SHP77 treated with DMSO at 0.1 percent for 48 hours (cell line): Measurements from ENCODE around the gene PPP3CA.

Experiments
- DNase-seq: peaks from one replicate; lab custom pipeline; 2025; lab: John Stamatoyannopoulos, UW

The PPP3CA gene

DNA sequence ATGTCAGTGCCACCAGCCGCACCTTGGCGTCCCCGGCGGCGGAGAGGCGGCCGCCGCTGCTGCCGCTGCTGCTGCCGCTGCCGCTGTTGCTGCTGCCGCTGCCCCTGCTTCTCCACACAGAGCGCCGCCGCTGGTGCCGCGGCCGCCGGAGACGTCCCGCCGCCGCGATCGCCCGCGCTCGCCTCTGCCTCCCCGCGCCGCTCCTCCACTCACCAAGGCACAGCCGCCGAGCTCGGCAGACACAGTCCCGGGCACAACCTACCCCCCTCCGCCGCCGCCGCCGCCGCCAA, at the start of gene PPP3CA:
Gene PPP3CA (minus strand): TSS at position 260 of the 290 bp plus-strand sequence.
- DNase-seq: no peak

DNA sequence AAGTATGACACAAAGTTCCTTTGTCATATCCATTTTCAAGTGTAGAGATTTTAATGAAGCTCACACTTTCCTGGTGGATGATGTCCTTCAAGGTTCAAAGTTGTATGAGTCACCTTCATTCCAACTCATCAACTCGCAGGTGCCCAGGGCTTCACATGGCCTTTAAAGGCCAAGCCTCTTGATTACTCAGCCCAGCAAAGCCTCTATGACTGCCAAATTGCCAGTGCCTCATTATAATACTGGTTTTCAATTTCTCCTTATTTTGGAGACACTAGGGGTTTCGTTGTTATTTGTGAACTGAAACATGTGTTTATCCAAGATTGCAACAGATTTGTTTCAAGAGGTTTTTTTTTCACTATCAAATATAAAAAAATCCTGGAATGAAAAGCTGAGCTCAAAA, 45.9 kb upstream of the PPP3CA start:
- no peak for DNase-seq

DNA sequence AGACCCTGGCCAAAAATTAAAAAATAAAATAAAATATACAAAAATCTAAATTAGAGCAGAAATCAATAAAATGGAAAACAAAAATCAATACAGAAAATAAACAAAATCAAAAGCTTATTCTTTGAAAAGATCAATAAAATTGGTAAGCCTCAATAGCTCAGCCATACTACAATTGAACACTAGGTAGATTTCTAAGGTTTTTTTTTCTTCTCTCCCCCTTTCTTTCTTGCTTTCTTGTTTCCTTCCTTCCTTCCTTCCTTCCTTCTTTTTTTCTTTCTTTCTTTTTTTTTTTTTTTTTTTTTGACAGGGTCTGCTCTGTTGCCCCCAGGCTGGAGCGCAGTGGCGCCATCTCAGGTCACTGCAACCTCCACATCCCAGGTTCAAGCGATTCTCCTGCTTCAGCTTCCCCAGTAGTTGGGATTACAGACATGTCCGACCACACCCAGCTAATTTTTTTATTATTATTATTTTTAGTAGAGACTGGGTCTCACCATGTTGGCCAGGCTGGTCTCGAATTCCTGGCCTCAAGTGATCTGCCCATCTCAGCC, 23.4 kb upstream of the PPP3CA start:
- no peak for DNase-seq

DNA sequence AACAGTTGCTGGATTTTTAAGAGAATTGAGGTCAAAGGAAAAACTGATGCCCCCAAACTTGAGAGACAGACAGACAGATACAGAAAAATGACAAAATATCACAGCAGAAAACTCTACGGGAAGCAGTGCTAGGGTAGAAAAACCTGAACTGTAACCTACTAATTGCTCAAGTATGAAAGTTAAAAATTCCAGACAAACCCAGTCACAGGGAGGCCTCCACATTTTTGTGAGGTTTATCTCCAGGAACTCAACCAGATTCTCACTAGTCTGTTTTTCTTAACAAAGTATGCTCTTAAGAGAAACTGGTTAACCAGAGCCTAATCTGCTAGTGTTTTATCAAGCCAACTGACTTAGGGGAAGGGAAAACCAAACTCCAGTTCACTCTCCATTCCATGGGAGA, 19.9 kb upstream of the PPP3CA start:
- DNase-seq: no peak

DNA sequence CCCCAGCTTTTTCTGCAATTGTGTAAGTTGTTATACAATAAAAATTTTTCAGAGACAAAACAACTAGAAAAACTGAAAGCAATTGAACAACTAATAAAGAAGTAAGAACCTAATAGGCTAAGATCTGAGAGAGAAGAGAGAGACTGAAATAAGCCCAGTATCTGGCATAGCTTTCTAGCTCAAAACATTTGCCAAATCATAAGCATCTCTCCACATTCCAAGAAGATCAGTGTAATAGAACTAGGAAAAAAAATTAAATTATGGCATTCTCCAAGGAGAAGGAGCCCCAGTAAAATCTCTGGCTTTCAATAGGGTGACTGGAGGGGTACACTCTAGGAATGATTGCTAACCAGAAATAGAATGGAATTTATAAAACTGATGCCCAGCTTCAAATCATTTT, 19.0 kb upstream of the PPP3CA start:
- DNase-seq: no peak

DNA sequence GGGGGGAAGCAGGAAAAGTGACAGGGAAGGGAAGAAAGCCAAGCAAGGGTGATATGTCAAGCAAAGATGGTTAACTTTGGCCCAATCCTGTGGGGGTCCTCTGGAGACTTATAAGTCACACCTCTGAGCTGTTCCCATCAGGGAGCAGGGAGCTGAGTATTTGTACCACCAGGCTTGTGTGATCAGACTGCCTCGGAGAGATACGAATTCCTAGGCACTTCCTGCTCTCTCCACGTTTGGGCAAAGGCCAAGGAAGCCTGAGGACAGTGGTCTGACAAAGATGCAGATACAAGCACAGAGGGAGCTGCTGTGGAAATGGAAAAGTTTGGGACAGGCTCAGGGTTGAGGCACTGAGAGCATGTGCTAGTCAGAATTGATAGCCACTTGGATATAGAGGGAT, 10.4 kb upstream of the PPP3CA start:
- DNase-seq: no peak

DNA sequence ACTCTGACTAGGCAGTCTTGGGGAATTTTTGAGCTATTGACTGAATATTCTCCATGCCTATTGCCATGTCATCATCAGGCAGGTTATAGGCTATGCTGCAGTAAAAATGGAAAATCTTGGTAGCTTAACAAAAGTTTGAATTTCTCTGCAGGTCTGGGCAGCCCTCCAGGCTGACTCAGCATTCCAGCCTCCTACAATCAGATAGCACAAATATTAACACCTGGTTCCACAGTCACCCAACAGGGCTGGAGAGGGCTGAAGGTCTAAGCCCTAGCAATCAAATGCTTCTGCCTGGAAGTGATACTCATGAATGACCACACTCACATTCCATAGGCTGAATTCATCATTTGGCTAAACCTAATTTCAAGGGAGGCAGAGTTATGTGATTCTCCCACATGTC, 9.6 kb upstream of the PPP3CA start:
- DNase-seq: no peak

DNA sequence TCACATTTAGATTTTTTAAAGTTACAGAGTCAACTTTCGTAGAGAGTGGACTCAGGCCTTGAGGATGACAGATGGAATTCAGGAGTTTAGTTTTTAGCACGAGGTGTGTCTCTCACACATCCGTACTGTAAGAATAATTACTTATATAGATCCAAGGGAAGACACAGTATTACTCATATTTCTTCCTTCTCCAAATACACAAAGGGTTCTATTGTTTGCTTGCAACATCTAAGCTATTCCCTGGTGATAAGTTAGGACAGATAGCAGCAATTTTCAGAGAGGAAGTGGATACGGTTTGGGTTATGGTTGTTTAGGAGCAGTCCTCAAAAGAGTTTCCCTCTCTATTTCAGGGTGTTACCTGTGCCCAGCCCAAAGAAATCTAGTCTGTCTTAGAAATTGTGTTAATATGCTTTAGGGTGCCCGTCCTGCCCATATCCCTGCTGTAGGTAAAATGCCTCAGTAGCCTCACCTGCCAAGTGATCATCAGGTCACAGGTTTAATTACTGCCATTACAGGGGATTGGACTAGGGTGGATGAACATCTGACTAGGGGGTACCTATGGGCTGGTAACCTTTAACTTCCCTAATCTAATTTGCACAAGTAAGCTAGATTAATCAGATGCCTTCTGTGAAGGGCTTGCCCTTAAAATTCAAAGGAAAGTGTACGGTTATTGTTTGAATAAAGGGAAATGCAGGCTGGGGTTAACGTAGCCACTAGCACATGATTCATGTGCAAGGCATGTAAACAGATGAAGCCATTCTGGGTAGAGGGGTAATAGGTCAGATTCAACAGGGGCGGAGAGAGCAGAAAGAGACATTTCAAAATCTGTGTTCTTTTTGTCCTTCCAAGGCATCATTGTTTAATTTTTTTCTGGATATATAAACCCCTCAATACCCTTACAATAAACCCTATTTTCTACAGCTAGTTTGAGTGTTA, 8.7 kb upstream of the PPP3CA start:
- no peak for DNase-seq

DNA sequence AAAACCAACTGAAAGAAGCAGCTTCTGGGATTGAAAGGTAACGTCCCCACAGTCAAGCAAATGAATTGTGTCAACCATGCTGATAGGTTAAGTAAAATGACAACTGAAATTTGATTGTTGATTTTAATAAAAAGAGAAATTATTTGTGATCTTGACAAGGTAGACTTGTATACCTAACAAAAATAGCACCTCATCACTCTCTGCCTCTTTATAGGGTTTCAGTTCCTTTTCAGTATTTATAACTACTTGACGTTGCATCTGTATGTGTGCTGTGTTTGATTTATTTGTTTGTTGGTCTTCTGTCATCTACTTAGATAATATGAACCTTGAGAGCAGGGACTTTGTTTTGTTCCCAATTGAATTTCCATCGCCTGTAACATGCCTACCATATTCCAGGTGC, 7.9 kb upstream of the PPP3CA start:
- no peak for DNase-seq

DNA sequence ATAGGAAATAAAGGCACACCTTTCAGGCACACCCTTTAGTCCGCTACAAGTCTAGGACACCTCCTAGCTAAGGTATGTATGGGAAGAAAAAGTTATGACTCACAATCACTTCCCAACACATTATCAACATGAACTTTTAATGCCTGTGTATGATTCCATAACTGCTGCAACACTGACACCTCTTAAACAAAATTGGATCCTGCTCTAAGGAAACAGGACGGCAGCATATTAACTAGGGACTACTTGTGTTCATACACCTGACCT, 2.4 kb upstream of the PPP3CA start:
- no peak for DNase-seq

DNA sequence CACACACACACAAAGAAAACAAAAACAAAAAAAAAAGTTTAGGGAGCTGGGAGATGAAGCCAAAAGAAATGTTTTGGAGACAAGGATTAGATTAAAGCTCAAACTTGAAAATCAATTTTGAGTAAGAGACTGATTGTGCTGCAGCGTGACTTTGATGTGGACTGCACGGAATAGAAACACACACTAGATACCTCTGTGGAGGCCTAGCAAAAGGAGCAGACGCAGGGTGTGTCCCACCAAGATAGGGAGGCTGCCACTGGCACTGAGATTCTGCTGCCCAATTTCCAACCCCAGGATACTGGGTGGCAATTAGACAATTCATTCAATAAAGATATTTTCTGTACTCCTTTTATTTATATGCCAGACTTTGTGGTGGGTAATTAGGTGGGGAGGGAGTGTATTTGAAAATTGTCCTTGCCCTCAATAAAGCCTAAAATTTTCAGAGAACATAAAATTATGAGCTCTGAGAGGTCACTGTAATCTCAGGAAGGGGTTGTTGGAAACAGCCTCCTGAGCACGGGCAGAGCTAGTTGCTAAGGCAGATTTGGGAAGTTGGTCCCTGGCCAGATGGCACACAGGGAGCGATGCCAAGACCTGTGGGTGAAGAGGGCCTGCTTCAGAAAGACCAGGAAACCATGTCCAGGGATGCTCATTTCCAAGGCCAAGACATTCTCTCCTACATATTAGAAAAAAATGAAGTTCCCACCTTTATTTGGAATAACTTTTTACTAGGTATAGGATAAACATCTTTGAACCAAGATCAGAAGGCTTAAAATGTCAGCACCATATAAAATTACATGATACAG, 1.9 kb upstream of the PPP3CA start:
- no peak for DNase-seq

DNA sequence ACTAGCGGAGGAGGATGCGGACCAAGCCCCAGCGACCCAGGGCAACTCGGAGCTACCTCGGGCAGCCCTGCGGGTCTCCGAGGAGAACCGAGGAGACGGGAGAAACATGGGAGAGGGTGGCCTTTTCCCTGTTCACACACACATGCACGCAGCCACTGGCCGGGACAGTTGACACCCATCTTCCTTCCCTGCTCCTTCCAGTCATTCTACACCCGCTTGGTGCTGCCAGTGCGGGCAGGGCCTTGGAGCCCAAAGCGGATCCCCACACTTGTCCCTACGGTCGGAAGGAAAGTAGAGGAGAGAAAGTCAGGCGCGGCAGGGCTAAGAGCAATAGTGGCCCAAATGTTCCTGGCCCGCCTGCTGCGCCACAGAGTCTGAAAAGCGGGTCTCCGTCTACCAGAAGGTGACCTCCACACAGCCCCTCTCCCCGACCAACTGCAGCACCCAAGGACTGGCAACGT, 1.1 kb upstream of the PPP3CA start:
- DNase-seq: no peak

DNA sequence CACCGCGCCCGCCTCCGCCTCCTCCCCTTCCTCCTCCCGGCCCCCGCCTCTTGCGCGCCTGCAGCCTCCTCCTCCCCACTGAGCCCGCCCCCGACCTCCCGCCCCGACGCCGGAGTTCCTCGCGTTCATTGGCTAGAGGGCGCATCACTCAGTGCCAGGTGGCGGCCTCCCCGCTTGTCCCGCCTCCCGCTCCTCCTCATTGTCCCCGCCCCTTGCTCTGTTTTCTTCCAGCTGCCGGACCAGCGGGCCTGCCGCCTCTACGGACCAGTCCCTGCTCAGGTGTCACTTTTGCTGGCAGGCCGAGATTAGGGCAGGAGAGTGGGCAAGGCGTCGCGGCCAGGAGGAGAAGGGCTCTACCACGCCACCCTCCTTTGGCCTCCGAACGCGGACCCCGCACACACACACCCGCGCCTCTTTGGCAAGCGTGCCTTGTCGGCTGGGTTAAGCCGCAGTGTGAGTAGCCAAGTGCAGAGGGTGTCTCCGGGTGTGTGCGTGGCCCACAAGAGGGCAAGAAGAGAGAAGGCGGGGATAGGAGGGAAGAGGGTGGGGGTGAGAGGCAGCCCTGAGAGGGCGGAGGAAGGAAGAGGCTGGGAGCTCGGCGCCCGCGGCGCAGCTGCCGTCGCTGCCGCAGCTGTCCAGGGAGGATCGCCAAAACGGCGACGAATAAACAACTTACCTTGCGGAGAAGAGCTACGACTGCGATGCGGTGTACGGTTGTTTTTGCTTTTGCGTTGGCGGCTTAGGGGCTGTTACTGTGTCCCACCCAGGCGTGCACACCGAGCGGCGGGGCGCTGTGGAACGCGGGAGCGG, 436 bp upstream of the PPP3CA start:
- DNase-seq: peak; percentile 63

DNA sequence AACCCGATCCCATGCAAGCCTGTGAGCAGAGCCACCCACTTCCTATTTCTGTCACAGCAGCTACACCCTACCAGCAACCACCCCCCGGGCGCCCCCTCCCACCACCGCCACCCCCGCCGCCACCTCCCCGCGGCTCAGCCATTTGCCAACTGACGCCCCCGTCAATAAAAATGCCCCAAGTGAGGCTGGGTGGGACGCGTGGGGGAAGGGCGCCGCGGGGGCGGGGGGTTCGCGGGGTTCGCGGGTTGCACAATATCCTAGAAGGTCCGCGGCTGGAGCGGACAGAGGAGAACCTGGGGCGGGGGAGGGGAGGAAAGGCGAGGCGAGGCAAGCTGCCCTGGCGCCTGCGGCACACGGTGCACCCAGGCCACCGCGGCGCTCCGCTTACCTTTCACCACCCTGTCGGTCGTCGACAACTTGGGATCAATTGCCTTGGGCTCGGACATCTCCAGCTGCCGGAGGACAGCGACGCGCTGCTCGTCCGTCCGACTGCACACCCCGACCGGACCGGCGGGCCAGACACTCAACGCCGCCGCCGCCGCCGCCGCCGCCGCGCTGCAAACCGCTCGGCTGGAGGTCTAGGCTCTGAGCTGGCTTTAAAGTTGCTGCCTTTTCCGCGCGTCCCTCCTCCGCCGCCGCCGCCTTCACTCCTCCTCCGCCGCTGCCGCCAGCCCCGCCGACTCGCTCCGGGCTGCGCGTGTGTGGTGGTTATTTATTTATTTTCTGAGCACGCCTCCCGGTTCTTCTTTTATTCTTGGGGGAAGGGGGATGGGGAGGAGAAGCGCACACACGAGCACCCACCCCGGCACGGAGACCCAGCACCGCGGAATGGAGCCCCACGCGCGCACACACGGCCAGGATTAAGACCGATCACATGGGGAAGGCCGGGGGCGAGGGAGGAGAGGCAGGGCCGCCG, 717 bp downstream of the PPP3CA start:
- no peak for DNase-seq

DNA sequence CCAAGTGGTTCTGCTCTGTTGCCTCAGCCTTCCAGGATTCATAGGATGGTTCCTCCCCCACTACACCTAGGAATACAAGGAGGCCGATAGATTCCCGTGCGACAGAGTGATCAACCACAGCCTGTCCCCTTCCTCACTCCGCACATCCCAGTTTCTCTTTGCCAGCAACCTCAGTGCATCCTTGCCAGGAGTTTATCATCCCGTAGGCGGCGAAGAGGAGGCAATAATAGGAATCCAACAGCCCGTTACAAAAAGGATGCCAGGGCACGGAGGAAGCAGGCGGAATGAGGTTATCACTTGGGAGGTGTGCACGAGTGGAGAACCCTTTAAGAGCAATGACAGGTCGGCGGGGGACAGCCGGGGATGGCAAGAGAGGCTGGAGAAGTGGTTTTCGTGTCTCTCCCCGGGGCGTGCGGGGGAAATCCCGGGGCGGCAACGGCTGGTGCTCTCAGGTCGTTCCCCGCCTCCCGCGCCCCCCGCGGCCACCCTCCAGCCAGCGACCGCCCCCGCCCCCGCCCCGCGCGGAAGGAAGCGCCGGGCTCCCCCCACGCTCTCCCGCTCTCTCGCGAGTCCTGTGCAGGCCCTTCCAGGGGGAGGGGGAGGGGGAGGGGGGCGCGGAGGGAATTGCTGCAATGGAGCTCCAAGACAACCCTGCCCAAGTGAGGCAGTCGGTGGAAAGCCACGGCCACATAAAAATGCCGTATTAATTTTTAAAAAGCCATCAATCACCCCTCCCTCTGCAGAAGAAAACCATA, 1.6 kb downstream of the PPP3CA start:
- DNase-seq: no peak

DNA sequence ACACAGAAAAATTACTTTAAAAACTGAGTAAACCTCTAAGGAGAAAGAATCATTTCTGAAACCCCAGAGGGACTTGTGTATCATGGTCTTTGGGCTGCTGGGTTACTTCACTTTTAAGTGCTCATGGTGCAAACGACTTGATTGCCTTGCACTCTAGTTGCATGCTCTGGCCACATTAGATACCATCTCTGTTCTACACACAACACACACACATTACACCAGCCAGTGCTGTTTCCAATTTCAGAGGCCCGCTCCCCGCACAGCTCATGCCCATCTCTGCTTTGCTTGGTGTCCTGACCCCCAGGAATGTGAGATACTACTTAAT, 2.1 kb downstream of the PPP3CA start:
- no peak for DNase-seq

DNA sequence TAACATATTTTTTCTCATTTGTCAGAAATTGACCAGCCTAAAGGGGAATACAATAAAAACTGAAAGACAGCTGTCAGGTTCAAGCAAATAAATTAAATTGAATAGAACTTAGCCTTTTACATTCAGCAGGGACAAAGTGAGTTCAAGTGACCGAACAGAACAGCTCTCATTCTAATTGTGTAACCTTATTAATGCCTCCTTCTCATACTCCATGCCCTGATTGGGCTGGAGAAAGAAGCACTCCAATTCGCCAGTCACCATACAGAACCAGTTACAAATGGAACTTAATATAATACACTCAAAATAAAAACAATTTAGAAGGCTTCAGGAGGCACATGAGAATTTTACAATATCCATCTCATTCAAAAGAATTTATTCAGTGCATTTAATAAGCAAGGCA, 8.0 kb downstream of the PPP3CA start:
- no peak for DNase-seq

DNA sequence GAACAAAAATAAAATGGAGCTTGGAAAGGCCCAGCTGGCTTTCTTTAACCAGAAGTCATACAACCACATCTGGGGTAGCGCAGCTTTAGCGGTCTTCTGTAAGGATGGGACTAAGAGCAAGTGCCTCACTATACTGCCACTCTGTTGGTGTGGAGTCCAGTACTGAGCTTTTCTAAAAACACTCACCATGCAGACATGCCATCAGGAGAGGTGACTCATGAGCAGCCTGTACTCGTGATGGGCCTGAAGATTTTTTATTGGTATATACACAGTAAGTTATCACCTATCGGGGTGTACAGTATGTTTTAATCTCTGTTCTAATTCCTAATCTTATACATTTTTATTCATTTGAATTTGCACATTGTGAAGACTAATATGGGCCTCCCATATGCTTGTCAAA, 9.6 kb downstream of the PPP3CA start:
- no peak for DNase-seq

DNA sequence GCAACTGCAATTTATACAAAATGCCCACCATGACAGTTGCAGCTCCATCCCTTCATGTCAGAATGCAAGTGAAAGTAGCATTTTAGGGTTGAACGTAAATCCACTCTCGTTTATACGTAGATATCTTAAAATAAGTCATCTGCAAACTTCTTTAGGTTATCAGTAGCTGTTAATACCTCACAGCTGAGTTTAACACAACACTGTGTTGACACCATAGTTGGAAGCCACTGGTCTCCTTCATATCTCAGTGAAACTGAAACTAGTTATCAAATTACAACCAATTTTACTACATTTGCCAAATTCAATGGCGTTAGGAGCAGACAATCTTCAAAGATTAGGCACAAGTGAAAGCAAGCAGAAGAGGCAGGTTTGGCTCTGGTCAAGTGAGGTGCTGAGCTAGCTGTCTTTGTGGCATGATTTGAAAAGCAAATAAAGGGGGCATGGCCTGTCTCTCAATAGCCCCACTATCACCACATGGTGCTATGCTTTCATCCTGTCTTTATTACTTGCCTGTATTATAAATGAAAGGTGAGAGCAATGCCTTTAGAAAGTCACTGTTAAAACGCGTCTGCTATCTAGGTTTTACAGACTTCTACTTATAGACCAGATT, 12.3 kb downstream of the PPP3CA start:
- DNase-seq: no peak

DNA sequence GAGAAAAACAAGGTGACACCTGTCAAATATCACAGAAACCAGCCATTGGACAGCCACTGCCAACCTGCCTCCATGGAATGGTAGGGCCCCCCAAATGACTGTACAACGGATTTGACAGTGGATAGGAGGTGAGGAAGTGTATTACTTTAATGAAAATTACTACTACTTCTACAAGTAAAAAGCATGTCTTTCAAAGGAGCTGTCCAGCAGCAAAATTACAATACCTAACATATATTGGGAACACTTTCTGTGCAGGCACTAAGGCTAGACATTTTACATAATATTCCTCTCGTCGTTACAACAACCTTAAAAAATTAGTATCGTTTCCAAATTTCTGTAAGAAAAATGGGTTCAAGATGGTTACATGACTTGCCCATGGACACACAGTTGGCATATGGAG, 14.9 kb downstream of the PPP3CA start:
- DNase-seq: no peak
